Smooth muscle cell (in vitro differentiated cells): ENCODE data around the gene CA12. TPM values are rescaled to one million over a fixed set of nuclear protein-coding genes. Genes with fewer than 3 reads are reported as not detected.

Source experiments
- DNase-seq: peaks from one replicate; lab custom pipeline; 2025; ENCODE audit not compliant: unreplicated experiment; lab: John Stamatoyannopoulos, UW
- H2AFZ ChIP-seq: fragments of 200-600 bp; sonication (generic); 2 replicates; pipeline ENCODE4 v1.6.0; 2016; ENCODE audit warnings: antibody characterized with exemption, low read depth, mild to moderate bottlenecking
- H3F3A ChIP-seq: fragments of 200-600 bp; sonication (generic); 2 replicates; pipeline ENCODE4 v1.6.0; 2017; ENCODE audit warnings: antibody characterized with exemption, low read depth
- H3K27ac ChIP-seq: fragments of 200-600 bp; sonication (generic); 2 replicates; pipeline ENCODE4 v1.5.1; 2016; ENCODE audit warnings: low read depth, mild to moderate bottlenecking
- H3K27me3 ChIP-seq: fragments of 200-600 bp; sonication (generic); 2 replicates; pipeline ENCODE4 v1.6.1; 2016; ENCODE audit warnings: low read depth, mild to moderate bottlenecking
- H3K36me3 ChIP-seq: fragments of 200-600 bp; sonication (generic); 2 replicates; pipeline ENCODE4 v1.5.1; 2016; ENCODE audit warnings: low read depth
- H3K4me1 ChIP-seq: fragments of 200-600 bp; sonication (generic); 2 replicates; pipeline ENCODE4 v1.5.1; 2016; ENCODE audit warnings: low read depth
- H3K4me2 ChIP-seq: fragments of 200-600 bp; sonication (generic); 2 replicates; pipeline ENCODE4 v1.6.0; 2016; ENCODE audit warnings: mild to moderate bottlenecking
- H3K4me3 ChIP-seq: fragments of 200-600 bp; sonication (generic); 2 replicates; pipeline ENCODE4 v1.5.1; 2016; ENCODE audit warnings: mild to moderate bottlenecking
- H3K79me2 ChIP-seq: fragments of 200-600 bp; sonication (generic); 2 replicates; pipeline ENCODE4 v1.6.0; 2016; ENCODE audit warnings: low read depth, mild to moderate bottlenecking
- H3K9ac ChIP-seq: fragments of 200-600 bp; sonication (generic); 2 replicates; pipeline ENCODE4 v1.6.0; 2016; ENCODE audit warnings: low read depth
- H3K9me3 ChIP-seq: fragments of 200-600 bp; sonication (generic); replicated peaks from 2 replicates; pipeline ENCODE4 v1.5.1; 2016; ENCODE audit warnings: low read depth
- H4K20me1 ChIP-seq: fragments of 200-600 bp; sonication (generic); 2 replicates; pipeline ENCODE4 v1.6.0; 2016; ENCODE audit warnings: low read depth
- WGBS: methylation state at CpG from one replicate; pipeline ENCODE4 v1.1.7; 2016; ENCODE audit warnings: low lambda C conversion rate; 5-methylcytosine and 5-hydroxymethylcytosine counted together
- polyA plus RNA-seq: library from polyadenylated mRNA; unstranded; fragments of >200 nt; fragmentation: Nextera tagmentation; extraction: Ambion mirVana; gene quantifications from 2 replicates; pipeline ENCODE4 v1.2.1, GENCODE V29; 2016
- total RNA-seq: library from RNA; depleted of rRNA; stranded (reverse); fragments of >200 nt; gene quantifications from 2 replicates; pipeline ENCODE4 v1.2.3, GENCODE V29; 2014
- TF ChIP-seq, protein P1 (sequence below): fragments of 200-600 bp; sonication (generic); IDR thresholded peaks from 2 replicates; pipeline ENCODE4 v1.5.1; 2017; ENCODE audit warnings: borderline replicate concordance, mild to moderate bottlenecking, antibody characterized with exemption; ENCODE audit not compliant: insufficient read depth, poor library complexity, severe bottlenecking

The CA12 gene
- total and polyA plus RNA-seq, 2 experiments from 2014 or later, result 13.5 to 14.0 TPM

DNA sequence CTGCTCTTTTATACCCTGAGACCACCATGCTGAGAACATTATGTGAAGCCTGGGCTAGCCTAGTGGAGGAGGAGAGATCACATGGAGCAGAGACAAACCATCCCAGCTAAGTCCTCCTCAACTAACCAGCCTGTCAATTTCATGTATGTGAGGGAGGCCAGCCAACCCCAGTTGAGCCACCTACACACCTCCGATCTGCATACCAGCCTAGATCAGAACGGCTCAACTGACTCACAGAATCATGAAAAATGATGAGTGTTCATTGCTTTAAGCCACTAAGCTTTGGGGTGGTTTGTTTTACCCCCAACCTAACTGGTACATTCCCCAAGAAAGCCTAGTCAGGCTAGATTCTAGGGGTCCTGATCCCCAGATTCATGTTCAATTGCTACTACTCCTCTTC lies 19.4 kb upstream of the CA12 start:
- Histone ChIP-seq H3K27ac (no peak overlapping the region), H3K4me2 (peak overlapping the region; percentile 36), H3K27me3 (no peaks in the 10 kb centered on the region), H3K4me3 (no peak overlapping the region), H4K20me1 (no peaks in the 10 kb centered on the region), H3F3A (peaks cover 6% of the 10 kb centered on the region), H2AFZ (no peak overlapping the region), H3K9me3 (no peaks in the 10 kb centered on the region), H3K79me2 (no peaks in the 10 kb centered on the region), H3K9ac (no peak overlapping the region), H3K4me1 (peaks cover 6% of the 10 kb centered on the region), H3K36me3 (no peaks in the 10 kb centered on the region)
- no peak for DNase-seq
- 38% methylated on average over 2 of the region's 2 CpGs for WGBS
- TF ChIP-seq, protein P1, sequence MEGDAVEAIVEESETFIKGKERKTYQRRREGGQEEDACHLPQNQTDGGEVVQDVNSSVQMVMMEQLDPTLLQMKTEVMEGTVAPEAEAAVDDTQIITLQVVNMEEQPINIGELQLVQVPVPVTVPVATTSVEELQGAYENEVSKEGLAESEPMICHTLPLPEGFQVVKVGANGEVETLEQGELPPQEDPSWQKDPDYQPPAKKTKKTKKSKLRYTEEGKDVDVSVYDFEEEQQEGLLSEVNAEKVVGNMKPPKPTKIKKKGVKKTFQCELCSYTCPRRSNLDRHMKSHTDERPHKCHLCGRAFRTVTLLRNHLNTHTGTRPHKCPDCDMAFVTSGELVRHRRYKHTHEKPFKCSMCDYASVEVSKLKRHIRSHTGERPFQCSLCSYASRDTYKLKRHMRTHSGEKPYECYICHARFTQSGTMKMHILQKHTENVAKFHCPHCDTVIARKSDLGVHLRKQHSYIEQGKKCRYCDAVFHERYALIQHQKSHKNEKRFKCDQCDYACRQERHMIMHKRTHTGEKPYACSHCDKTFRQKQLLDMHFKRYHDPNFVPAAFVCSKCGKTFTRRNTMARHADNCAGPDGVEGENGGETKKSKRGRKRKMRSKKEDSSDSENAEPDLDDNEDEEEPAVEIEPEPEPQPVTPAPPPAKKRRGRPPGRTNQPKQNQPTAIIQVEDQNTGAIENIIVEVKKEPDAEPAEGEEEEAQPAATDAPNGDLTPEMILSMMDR, result no peak

DNA sequence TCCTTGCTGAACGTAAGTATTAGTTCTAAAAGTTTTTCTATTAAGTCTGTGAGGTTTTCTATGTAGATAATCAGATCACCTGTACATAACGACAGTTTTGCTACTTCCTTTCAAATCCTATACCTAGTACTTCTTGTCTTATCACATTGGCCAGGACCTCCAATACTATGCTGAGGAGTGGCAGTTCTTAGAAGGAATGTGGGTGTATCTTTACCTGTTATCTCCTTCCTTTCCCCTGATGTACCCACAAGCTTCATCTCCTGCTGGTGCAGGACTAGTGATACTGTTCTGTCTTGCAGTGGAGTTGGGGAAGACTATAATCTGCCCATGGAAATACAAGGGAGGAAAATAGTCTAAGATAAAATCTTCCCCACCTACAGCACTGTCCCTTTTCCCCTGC lies 16.8 kb upstream of the CA12 start:
- 88% methylated on average over 2 of the region's 2 CpGs for WGBS
- DNase-seq, result no peak
- TF ChIP-seq, protein P1, result no peak

DNA sequence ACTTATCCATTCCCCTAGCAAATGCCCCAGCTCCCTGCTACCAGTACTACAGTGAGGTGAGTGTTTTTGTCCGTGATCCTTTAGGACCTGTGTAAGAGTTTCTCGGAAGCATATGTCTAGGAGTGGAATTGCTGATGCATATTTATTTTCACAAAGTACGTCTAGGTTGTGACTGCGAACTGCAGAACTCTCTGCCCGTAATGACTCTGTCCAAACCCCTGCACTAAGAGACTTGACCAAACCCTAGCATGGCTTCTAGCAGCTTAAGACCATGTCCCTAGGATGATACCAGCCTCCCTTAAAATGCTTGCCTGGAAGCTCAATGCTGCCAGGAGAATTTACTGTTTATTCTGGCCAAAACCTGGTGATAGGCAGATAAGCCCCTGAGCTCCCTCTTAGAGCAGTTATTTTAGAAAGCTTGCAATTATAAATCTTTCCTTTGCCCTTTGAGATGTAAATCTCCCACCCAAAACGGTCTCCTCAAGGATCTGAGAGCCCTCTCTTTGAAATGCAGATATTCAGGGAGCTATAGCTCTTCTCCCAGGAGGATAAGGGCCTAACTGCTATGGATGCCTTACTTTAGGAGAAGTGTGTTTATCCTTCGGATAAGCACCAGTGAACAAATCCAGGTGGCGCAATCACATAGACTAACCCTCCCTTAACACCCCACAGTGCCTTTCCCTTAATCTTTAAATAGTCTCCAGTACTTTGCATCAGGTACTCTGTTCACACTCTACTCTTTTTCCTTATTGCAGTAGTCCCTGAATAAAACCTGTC lies 14.7 kb upstream of the CA12 start:
- Histone ChIP-seq H3K4me2 (no peak overlapping the region), H3K4me1 (peaks cover 6% of the 10 kb centered on the region), H3F3A (peaks cover 6% of the 10 kb centered on the region), H3K9me3 (no peaks in the 10 kb centered on the region), H3K9ac (no peak overlapping the region), H2AFZ (no peak overlapping the region), H4K20me1 (no peaks in the 10 kb centered on the region), H3K36me3 (no peaks in the 10 kb centered on the region), H3K27me3 (no peaks in the 10 kb centered on the region), H3K4me3 (no peak overlapping the region), H3K79me2 (no peaks in the 10 kb centered on the region), H3K27ac (no peak overlapping the region)
- TF ChIP-seq, protein P1, result no peak
- no peak for DNase-seq
- 49% methylated on average over 8 of the region's 8 CpGs for WGBS

More for the DNA sequence above, 16.8 kb upstream of the CA12 start:
- Histone ChIP-seq H3K4me2 (no peak overlapping the region), H3K9ac (no peak overlapping the region), H4K20me1 (no peaks in the 10 kb centered on the region), H3K9me3 (no peaks in the 10 kb centered on the region), H3K36me3 (no peaks in the 10 kb centered on the region), H3K4me3 (no peak overlapping the region), H3K27me3 (no peaks in the 10 kb centered on the region), H3K4me1 (peaks cover 6% of the 10 kb centered on the region), H3F3A (peaks cover 6% of the 10 kb centered on the region), H3K79me2 (no peaks in the 10 kb centered on the region), H2AFZ (no peak overlapping the region), H3K27ac (no peak overlapping the region)

DNA sequence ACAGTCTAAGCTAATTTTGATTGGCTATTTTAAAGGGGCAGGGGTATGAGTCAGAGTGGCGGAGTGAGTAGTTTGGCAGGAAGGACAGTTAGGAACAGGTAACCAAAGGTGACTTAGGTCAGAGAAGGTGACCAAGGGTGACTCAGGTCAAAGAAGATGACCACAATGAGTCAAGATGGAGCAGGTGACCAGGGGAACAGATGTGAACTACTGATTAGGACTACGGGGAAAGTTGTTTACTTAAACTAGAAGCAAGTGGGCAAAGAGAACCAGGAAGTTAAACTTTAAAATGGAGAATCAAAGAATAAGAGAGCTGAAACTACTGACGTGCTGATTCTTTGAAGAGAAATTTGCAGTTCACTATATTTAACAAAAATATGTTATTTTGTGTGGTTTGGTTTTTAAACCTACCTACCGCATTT lies 14.1 kb upstream of the CA12 start:
- Histone ChIP-seq H3K4me3 (no peak overlapping the region), H3K27me3 (no peaks in the 10 kb centered on the region), H3K4me1 (peaks cover 6% of the 10 kb centered on the region), H4K20me1 (no peaks in the 10 kb centered on the region), H3K79me2 (no peaks in the 10 kb centered on the region), H3K36me3 (no peaks in the 10 kb centered on the region), H3K9ac (no peak overlapping the region), H3K4me2 (no peak overlapping the region), H3K27ac (no peak overlapping the region), H3K9me3 (no peaks in the 10 kb centered on the region), H2AFZ (no peak overlapping the region), H3F3A (peaks cover 6% of the 10 kb centered on the region)
- 71% methylated on average over 4 of the region's 4 CpGs for WGBS
- TF ChIP-seq, protein P1, result no peak
- no peak for DNase-seq
